Keratinocyte (primary cell): ENCODE results near the gene OR2L5.

Experiments
- EZH2 ChIP-seq: IDR thresholded peaks from one replicate; pipeline ENCODE4 v1.6.1; 2012; ENCODE audit warnings: inconsistent platforms, mild to moderate bottlenecking, low read length, moderate library complexity
- TF ChIP-seq, protein P1 (sequence below), 3 experiments: IDR thresholded peaks in 1 of 3; conservative IDR thresholded peaks in 1 of 3; optimal IDR thresholded peaks in 1 of 3; 2 replicates in 2 of 3; 3 replicates in 1 of 3; pipeline versions ENCODE3 to v1.5.1; 2011; ENCODE audit warnings: low read length in 3 of 3, mild to moderate bottlenecking in 3 of 3, moderate library complexity in 2 of 3, control low read depth in 1 of 3, inconsistent platforms in 1 of 3; ENCODE audit not compliant: insufficient read depth in 2 of 3; ENCODE audit errors: extremely low read depth in 1 of 3

DNA sequence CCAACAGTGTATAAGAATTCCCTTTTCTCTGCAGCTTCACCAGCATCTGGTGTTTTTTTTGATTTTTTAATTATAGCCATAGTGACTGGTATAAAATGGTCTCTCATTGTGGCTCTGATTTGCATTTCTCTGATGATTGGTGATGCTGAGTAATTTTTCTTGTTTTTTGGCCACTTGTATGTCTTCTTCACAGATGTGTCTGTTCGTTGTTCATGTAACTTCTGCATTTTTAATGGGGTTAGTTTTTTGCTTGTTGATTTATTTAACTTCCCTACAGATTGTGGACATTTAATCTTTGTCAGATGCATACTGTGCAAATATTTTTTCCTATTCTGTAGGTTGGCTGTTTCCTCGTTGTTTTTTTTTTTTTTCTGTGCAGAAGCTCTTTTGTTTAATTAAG, 20.5 kb upstream of the OR2L5 start:
- TF ChIP-seq, protein P1, sequence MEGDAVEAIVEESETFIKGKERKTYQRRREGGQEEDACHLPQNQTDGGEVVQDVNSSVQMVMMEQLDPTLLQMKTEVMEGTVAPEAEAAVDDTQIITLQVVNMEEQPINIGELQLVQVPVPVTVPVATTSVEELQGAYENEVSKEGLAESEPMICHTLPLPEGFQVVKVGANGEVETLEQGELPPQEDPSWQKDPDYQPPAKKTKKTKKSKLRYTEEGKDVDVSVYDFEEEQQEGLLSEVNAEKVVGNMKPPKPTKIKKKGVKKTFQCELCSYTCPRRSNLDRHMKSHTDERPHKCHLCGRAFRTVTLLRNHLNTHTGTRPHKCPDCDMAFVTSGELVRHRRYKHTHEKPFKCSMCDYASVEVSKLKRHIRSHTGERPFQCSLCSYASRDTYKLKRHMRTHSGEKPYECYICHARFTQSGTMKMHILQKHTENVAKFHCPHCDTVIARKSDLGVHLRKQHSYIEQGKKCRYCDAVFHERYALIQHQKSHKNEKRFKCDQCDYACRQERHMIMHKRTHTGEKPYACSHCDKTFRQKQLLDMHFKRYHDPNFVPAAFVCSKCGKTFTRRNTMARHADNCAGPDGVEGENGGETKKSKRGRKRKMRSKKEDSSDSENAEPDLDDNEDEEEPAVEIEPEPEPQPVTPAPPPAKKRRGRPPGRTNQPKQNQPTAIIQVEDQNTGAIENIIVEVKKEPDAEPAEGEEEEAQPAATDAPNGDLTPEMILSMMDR (optimal IDR thresholded peaks at IDR 0.05 in 1 of 3, IDR thresholded peaks at IDR 0.05 in 1 of 3, conservative IDR thresholded peaks at IDR 0.05 in 1 of 3; ENCODE audit: extremely low read depth in 1 of 3, insufficient read depth in 2 of 3, low read length in 3 of 3) = no peak
- TF ChIP-seq EZH2 = no peak
